ENCODE measurements around the gene RNF166.

DNA sequence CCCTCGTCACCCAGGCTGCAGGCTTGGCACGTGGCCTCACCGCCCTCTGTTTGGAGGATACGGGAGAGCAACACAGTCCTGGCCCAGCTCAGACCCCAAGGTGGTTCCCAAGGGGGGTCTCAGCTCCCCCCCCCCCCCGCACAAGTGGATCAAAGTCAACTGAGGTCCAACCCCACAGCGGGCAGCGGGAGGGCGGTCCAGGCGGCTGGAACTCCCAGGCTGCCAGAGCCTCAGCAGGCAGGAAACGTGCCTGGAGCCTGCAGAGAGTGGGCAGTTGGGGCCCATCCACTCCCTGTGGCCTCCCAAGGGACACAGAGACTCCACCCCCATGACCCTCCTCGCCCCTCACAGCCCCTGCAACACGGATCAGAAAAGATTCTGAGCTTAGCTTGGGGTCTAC lies 42.2 kb upstream of the RNF166 start:
- TF ChIP-seq POLR2AphosphoS5 (IDR thresholded peaks at IDR 0.05; ENCODE audit: low read depth, low read length) = no peak
- no peak for TF ChIP-seq TAF1 (IDR thresholded peaks at IDR 0.05; ENCODE audit: borderline replicate concordance, insufficient read depth, low read length)
- no peak for TF ChIP-seq SIN3A (IDR thresholded peaks at IDR 0.05; ENCODE audit: borderline replicate concordance, insufficient read depth, low read length)

Measured in PFSK-1 (cell line).